Stimulated activated CD8-positive, alpha-beta memory T cell treated with anti-CD3 and anti-CD28 coated beads, Interleukin-15, amount 100 ng/mL, for 48 hours (primary cell): ENCODE data around the gene EYA4.

Experiments used
- DNase-seq, 2 donors: peaks; one replicate each; pipeline ENCODE4 v3.0.0-alpha.2; 2020; ENCODE audit warnings: low read depth in 2 of 2

Gene EYA4

GRCh38 chr6:133399426-133399825, 158.3 kb downstream of the EYA4 start:
- no peak for DNase-seq

- no peak for DNase-seq
These were observed 163.0 kb downstream of the EYA4 start for GRCh38 chr6:133404151-133404550.

GRCh38 chr6:133404728-133405127, 163.6 kb downstream of the EYA4 start:
- no peak for DNase-seq

GRCh38 chr6:133407320-133408100, 166.4 kb downstream of the EYA4 start:
- no peak for DNase-seq

GRCh38 chr6:133408132-133408531, 167.0 kb downstream of the EYA4 start:
- DNase-seq = no peak

- DNase-seq = no peak
These were observed 167.4 kb downstream of the EYA4 start for GRCh38 chr6:133408543-133408942.

- DNase-seq = no peak
These were observed 169.7 kb downstream of the EYA4 start for GRCh38 chr6:133410638-133411435.

GRCh38 chr6:133411757-133412156, 170.6 kb downstream of the EYA4 start:
- no peak for DNase-seq

GRCh38 chr6:133415262-133415661, 174.1 kb downstream of the EYA4 start:
- DNase-seq = no peak

GRCh38 chr6:133418108-133418507, 177.0 kb downstream of the EYA4 start:
- DNase-seq = no peak

GRCh38 chr6:133423242-133423641, 182.1 kb downstream of the EYA4 start:
- no peak for DNase-seq

GRCh38 chr6:133424359-133424758, 183.2 kb downstream of the EYA4 start:
- no peak for DNase-seq

- no peak for DNase-seq
These were observed 184.9 kb downstream of the EYA4 start for GRCh38 chr6:133426038-133426437.

GRCh38 chr6:133428295-133428694, 187.1 kb downstream of the EYA4 start:
- DNase-seq = no peak

GRCh38 chr6:133430530-133430929, 189.4 kb downstream of the EYA4 start:
- no peak for DNase-seq

- DNase-seq = no peak
These were observed 189.9 kb downstream of the EYA4 start for GRCh38 chr6:133431031-133431430.

- DNase-seq = no peak
These were observed 191.1 kb downstream of the EYA4 start for GRCh38 chr6:133432021-133432989.

GRCh38 chr6:133435065-133435728, 194.0 kb downstream of the EYA4 start:
- no peak for DNase-seq

- no peak for DNase-seq
These were observed 195.5 kb downstream of the EYA4 start for GRCh38 chr6:133436652-133437051.

GRCh38 chr6:133441491-133441890, 200.3 kb downstream of the EYA4 start:
- DNase-seq = no peak

GRCh38 chr6:133446789-133447188, 205.6 kb downstream of the EYA4 start:
- DNase-seq = no peak
